Stimulated activated naive CD8-positive, alpha-beta T cell treated with anti-CD3 and anti-CD28 coated beads, Interleukin-15, Interleukin-2, amounts not matched to agents 100 ng/mL and 50 ng/mL, for 24 hours (primary cell): ENCODE data around the gene PRODH.
"Not testable (repeated sequence)": the region's sequence is repeated elsewhere in the genome, so short reads cannot be mapped to it uniquely, and the experiment has no call there.

ENCODE experiments used
- H3K27ac Mint-ChIP-seq: one replicate; pipeline ENCODE4 v1.8.0; 2021; ENCODE audit warnings: mild to moderate bottlenecking, mixed read lengths
- H3K27me3 Mint-ChIP-seq: one replicate; pipeline ENCODE4 v1.8.0; 2021; ENCODE audit warnings: mixed read lengths
- H3K36me3 Mint-ChIP-seq: one replicate; pipeline ENCODE4 v1.8.0; 2021; ENCODE audit warnings: low read depth, mixed read lengths
- H3K4me1 Mint-ChIP-seq: one replicate; pipeline ENCODE4 v1.8.0; 2021; ENCODE audit warnings: low read depth, mixed read lengths
- H3K4me3 Mint-ChIP-seq: one replicate; pipeline ENCODE4 v1.8.0; 2021; ENCODE audit warnings: mild to moderate bottlenecking, mixed read lengths
- H3K9me3 Mint-ChIP-seq: one replicate; pipeline ENCODE4 v1.8.0; 2021; ENCODE audit warnings: mixed read lengths

Gene PRODH

GRCh38 chr22:18911535-18911934 lies 24.6 kb downstream of the PRODH start:
- not testable (repeated sequence) for H3K27me3 Mint-ChIP-seq, H3K4me1 Mint-ChIP-seq, H3K27ac Mint-ChIP-seq, H3K4me3 Mint-ChIP-seq, H3K36me3 Mint-ChIP-seq, H3K9me3 Mint-ChIP-seq

DNA sequence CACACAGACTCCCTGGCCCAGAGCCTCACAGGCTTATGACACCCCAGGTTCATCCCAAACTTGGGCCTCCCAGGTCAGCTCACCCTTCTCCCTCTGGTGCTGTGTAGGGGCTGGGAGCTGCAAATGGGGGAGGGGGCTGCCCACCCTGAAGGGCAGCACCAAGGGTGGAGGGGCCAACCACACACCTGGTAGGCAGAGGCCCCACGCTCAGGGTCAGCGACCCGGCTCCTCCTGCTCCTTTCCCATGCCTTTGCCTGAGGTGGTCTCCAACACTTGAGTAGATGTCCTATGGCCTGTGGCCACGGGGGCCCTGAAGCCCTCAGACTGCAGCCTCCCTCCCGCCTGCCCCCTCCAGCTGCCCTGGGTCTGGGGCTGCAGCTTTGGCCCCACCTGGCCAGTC lies 26.5 kb downstream of the PRODH start:
- H3K36me3 Mint-ChIP-seq, result no peaks in the 10 kb centered on the region
- H3K4me3 Mint-ChIP-seq, result no peak overlapping the region
- H3K27ac Mint-ChIP-seq, result no peak overlapping the region

DNA sequence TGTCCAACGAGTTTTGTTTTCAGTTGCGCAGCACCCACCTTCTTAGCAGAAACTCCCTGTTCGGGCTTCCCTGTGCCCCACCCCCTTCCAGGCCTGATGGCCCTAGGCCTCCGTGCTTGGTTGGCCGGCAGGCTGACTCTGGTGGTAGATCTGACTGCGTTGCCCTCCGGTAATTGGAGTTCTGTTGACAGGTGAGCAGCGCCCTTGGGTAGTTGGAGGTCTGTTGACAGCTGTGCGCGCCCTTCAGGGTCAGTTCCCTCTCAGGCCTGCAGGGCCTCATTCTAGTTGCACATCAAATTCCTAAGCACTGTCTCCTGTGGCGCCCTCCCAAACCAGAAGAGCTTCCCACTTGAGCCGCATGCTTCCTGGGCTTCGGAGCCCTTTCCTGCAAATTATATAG lies 29.2 kb downstream of the PRODH start:
- H3K27me3 Mint-ChIP-seq, result no peaks in the 10 kb centered on the region
- H3K4me3 Mint-ChIP-seq, result no peak overlapping the region
- no peaks in the 10 kb centered on the region for H3K9me3 Mint-ChIP-seq
- H3K4me1 Mint-ChIP-seq, result no peaks in the 10 kb centered on the region
- no peak overlapping the region for H3K27ac Mint-ChIP-seq
- H3K36me3 Mint-ChIP-seq, result no peaks in the 10 kb centered on the region

More for the DNA sequence above, 26.5 kb downstream of the PRODH start:
- Mint-ChIP-seq H3K27me3 (no peaks in the 10 kb centered on the region), H3K9me3 (no peaks in the 10 kb centered on the region), H3K4me1 (no peaks in the 10 kb centered on the region)

GRCh38 chr22:18906410-18906745 lies 29.7 kb downstream of the PRODH start:
- H3K4me1 Mint-ChIP-seq, H3K27me3 Mint-ChIP-seq, H3K36me3 Mint-ChIP-seq, H3K27ac Mint-ChIP-seq, H3K9me3 Mint-ChIP-seq, H3K4me3 Mint-ChIP-seq: not testable (repeated sequence)

GRCh38 chr22:18905540-18906409 lies 30.3 kb downstream of the PRODH start, which contains the start of gene DGCR6:
DGCR6 (plus strand) TSS chr22:18906320; CDS start chr22:18906375, 55 bp downstream.
- Mint-ChIP-seq H3K27ac (no peak within 1 kb of the TSS), H3K27me3 (no peaks in the 10 kb centered on the region)

DNA sequence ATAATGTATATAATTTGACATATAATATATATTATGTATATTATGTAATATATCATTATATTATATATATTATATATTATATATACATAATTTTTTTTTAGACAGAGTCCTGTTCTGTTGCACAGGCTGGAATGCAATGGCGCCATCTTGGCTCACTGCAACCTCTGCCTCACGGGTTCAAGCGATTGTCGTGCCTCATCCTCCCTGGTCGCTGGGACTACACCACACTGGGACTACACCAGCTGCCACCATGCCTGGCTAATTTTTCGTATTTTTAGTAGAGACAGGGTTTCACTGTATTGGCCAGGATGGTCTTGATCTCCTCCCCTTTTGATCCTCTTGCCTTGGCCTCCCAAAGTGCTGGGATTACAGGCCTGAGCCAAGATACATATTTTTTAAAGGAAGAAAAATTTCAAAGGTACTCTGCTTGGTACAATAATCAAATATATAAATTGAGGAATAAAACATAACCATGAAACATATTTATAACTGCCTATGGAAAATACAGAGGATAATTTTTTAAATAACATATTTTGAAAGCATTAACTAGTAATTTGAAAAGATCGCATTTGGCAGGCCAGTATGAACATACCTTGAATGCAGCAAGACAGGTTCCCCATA lies 39.9 kb downstream of the PRODH start:
- not testable (repeated sequence) for H3K9me3 Mint-ChIP-seq, H3K4me1 Mint-ChIP-seq, H3K27ac Mint-ChIP-seq, H3K27me3 Mint-ChIP-seq, H3K4me3 Mint-ChIP-seq, H3K36me3 Mint-ChIP-seq

More at GRCh38 chr22:18905540-18906409, 30.3 kb downstream of the PRODH start, which contains the start of gene DGCR6:
- Mint-ChIP-seq H3K4me1 (no peaks in the 10 kb centered on the region), H3K4me3 (no peak within 1 kb of the TSS), H3K36me3 (no peaks in the 10 kb centered on the region), H3K9me3 (no peaks in the 10 kb centered on the region)

DNA sequence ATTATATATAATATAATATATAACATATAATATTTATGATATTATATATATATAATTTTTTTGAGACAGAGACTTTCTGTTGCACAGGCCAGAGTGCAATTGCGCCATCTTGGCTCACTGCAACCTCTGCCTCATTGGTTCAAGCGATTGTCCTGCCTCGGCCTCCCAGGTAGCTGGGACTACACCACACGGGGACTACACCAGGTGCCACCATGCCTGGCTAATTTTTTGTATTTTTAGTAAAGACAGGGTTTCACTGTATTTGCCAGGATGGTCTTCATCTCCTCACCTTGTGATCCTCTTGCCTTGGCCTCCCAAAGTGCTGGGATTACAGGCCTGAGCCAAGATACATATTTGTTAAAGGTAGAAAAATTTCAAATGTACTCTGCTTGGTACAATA lies 42.3 kb downstream of the PRODH start:
- H3K9me3 Mint-ChIP-seq, H3K27me3 Mint-ChIP-seq, H3K4me3 Mint-ChIP-seq, H3K4me1 Mint-ChIP-seq, H3K36me3 Mint-ChIP-seq, H3K27ac Mint-ChIP-seq: not testable (repeated sequence)

- not testable (repeated sequence) for H3K36me3 Mint-ChIP-seq, H3K27me3 Mint-ChIP-seq, H3K4me1 Mint-ChIP-seq, H3K4me3 Mint-ChIP-seq, H3K27ac Mint-ChIP-seq, H3K9me3 Mint-ChIP-seq
Observed at GRCh38 chr22:18890510-18891192, 45.4 kb downstream of the PRODH start.

GRCh38 chr22:18888115-18888514 lies 48.0 kb downstream of the PRODH start:
- Mint-ChIP-seq H3K4me1 (no peaks in the 10 kb centered on the region), H3K36me3 (no peaks in the 10 kb centered on the region)

DNA sequence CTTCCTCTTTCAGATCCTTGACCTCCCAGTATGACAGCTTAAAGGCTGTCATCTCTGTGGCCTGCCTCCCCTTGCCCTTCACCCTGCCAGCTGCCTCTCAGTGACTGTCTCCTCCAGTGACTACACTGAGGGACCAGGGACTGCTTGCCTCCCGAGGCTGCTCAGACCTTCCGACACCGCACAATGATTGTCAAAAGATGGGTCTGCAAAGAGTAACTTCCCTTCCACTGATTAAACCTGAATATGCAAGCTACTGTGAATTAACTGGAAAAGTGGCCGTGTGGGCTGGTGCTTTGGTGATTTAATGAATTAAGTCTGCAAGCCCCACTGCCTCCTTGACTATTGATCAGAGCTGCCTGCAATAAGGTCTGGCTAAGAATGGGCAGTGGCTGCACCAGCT lies 51.6 kb downstream of the PRODH start:
- H3K27ac Mint-ChIP-seq, H3K27me3 Mint-ChIP-seq, H3K4me3 Mint-ChIP-seq: not testable (repeated sequence)

More at GRCh38 chr22:18888115-18888514, 48.0 kb downstream of the PRODH start:
- no peak overlapping the region for H3K27ac Mint-ChIP-seq
- H3K4me3 Mint-ChIP-seq, result no peak overlapping the region
- H3K27me3 Mint-ChIP-seq, result no peaks in the 10 kb centered on the region
- H3K9me3 Mint-ChIP-seq, result no peaks in the 10 kb centered on the region

GRCh38 chr22:18881260-18881659 lies 54.8 kb downstream of the PRODH start:
- H3K4me3 Mint-ChIP-seq, H3K27me3 Mint-ChIP-seq, H3K36me3 Mint-ChIP-seq, H3K27ac Mint-ChIP-seq, H3K4me1 Mint-ChIP-seq, H3K9me3 Mint-ChIP-seq: not testable (repeated sequence)

More for the DNA sequence above, 51.6 kb downstream of the PRODH start:
- not testable (repeated sequence) for H3K36me3 Mint-ChIP-seq, H3K4me1 Mint-ChIP-seq, H3K9me3 Mint-ChIP-seq
